OCI-LY7 (cell line): ENCODE results near the gene TWF1.

Experiments
- EZH2phosphoT487 ChIP-seq: fragments of 200-600 bp; sonication (generic); IDR thresholded peaks from 2 replicates; pipeline ENCODE4 v1.6.1; 2018; ENCODE audit warnings: low read depth, borderline replicate concordance, mild to moderate bottlenecking, mixed run types, antibody characterized with exemption, low read length, moderate library complexity, mixed read lengths
- TF ChIP-seq, protein P1 (sequence below): fragments of 200-600 bp; sonication (generic); conservative IDR thresholded peaks from 2 replicates; pipeline ENCODE4 v1.5.1; 2014; ENCODE audit warnings: mild to moderate bottlenecking, antibody characterized with exemption, low read length, moderate library complexity, mixed read lengths

- TF ChIP-seq, protein P1, sequence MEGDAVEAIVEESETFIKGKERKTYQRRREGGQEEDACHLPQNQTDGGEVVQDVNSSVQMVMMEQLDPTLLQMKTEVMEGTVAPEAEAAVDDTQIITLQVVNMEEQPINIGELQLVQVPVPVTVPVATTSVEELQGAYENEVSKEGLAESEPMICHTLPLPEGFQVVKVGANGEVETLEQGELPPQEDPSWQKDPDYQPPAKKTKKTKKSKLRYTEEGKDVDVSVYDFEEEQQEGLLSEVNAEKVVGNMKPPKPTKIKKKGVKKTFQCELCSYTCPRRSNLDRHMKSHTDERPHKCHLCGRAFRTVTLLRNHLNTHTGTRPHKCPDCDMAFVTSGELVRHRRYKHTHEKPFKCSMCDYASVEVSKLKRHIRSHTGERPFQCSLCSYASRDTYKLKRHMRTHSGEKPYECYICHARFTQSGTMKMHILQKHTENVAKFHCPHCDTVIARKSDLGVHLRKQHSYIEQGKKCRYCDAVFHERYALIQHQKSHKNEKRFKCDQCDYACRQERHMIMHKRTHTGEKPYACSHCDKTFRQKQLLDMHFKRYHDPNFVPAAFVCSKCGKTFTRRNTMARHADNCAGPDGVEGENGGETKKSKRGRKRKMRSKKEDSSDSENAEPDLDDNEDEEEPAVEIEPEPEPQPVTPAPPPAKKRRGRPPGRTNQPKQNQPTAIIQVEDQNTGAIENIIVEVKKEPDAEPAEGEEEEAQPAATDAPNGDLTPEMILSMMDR, result no peak
- no peak for TF ChIP-seq EZH2phosphoT487
Measured at GRCh38 chr12:43840338-43840737, 34.2 kb upstream of the TWF1 start.
